Measurements from ENCODE around the gene PATL1.

PATL1 gene

GRCh38 chr11:59680287-59681154 is 11.7 kb upstream of the PATL1 start:
- Histone ChIP-seq H3K4me3 (replicated peaks; ENCODE audit: insufficient read depth, low read length) (no peak overlapping the region), H3K27me3 (ENCODE audit: insufficient read depth, poor library complexity, severe bottlenecking) (no peaks in the 10 kb centered on the region), H3K27ac (replicated peaks) (no peak overlapping the region)
- peak in 1 of 2 experiments; percentile 80 for DNase-seq (ENCODE audit: low read depth in 1 of 2, low spot score in 1 of 2)
- TF ChIP-seq CTCF (IDR thresholded peaks at IDR 0.05; ENCODE audit: insufficient read depth, low read length) (peak; percentile 84), SPI1 (IDR thresholded peaks at IDR 0.05; ENCODE audit: borderline replicate concordance, low read depth) (no peak)

DNA sequence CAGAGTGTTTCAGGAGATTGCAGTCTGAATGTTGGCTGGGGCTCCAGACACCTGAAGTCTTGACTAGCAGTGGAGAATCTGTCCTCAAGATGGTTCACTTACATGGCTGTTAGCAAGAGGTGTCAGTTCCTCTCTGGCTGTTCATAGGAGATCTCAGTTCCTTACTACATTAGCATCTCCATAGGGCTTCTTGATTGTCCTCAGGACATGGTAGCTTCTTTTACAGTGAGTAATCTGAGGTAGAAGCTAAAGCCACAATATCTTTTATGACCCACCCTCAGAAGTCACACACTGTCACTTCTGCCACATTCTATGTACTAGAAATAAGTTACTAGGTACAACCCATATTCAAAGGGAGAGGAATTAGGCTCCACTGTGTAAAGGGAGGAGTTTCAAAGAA is 10.5 kb upstream of the PATL1 start:
- no peak overlapping the region for H3K27ac ChIP-seq (replicated peaks)
- H3K4me3 ChIP-seq (replicated peaks; ENCODE audit: insufficient read depth, low read length) = no peak overlapping the region
- DNase-seq (ENCODE audit: low read depth in 1 of 2, low spot score in 1 of 2) = no peak
- TF ChIP-seq GABPA (IDR thresholded peaks at IDR 0.05; ENCODE audit: low read depth) (no peak), POLR2AphosphoS5 (IDR thresholded peaks at IDR 0.05; ENCODE audit: low read depth) (no peak), SPI1 (IDR thresholded peaks at IDR 0.05; ENCODE audit: borderline replicate concordance, low read depth) (no peak), CTCF (IDR thresholded peaks at IDR 0.05; ENCODE audit: insufficient read depth, low read length) (no peak)
- TF ChIP-seq, protein P1, sequence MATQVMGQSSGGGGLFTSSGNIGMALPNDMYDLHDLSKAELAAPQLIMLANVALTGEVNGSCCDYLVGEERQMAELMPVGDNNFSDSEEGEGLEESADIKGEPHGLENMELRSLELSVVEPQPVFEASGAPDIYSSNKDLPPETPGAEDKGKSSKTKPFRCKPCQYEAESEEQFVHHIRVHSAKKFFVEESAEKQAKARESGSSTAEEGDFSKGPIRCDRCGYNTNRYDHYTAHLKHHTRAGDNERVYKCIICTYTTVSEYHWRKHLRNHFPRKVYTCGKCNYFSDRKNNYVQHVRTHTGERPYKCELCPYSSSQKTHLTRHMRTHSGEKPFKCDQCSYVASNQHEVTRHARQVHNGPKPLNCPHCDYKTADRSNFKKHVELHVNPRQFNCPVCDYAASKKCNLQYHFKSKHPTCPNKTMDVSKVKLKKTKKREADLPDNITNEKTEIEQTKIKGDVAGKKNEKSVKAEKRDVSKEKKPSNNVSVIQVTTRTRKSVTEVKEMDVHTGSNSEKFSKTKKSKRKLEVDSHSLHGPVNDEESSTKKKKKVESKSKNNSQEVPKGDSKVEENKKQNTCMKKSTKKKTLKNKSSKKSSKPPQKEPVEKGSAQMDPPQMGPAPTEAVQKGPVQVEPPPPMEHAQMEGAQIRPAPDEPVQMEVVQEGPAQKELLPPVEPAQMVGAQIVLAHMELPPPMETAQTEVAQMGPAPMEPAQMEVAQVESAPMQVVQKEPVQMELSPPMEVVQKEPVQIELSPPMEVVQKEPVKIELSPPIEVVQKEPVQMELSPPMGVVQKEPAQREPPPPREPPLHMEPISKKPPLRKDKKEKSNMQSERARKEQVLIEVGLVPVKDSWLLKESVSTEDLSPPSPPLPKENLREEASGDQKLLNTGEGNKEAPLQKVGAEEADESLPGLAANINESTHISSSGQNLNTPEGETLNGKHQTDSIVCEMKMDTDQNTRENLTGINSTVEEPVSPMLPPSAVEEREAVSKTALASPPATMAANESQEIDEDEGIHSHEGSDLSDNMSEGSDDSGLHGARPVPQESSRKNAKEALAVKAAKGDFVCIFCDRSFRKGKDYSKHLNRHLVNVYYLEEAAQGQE (IDR thresholded peaks at IDR 0.05; ENCODE audit: insufficient replicate concordance, low read depth) = no peak
- no peaks in the 10 kb centered on the region for H3K27me3 ChIP-seq (ENCODE audit: insufficient read depth, poor library complexity, severe bottlenecking)

DNA sequence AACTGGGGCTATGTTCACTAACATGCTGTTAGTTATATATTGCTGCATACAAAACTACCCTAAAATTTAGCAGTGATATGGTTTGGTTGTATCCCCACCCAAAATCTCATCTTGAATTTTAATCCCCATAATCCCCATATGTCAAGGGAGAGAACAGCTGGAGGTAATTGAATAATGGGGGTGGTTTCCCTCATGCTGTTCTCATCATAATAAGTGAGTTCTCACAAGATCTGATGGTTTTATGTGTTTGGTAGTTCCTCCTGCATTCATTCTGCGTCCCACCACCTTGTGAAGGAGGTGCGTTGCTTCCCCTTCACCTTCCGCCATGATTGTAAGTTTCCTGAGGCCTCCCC is 10.0 kb upstream of the PATL1 start:
- H3K4me3 ChIP-seq (replicated peaks; ENCODE audit: insufficient read depth, low read length) = no peak overlapping the region
- TF ChIP-seq GABPA (IDR thresholded peaks at IDR 0.05; ENCODE audit: low read depth) (no peak), SPI1 (IDR thresholded peaks at IDR 0.05; ENCODE audit: borderline replicate concordance, low read depth) (no peak), CTCF (IDR thresholded peaks at IDR 0.05; ENCODE audit: insufficient read depth, low read length) (no peak)
- no peaks in the 10 kb centered on the region for H3K27me3 ChIP-seq (ENCODE audit: insufficient read depth, poor library complexity, severe bottlenecking)
- no peak for DNase-seq (ENCODE audit: low read depth in 1 of 2, low spot score in 1 of 2)
- H3K27ac ChIP-seq (replicated peaks) = no peak overlapping the region

GRCh38 chr11:59678118-59678812 is 9.4 kb upstream of the PATL1 start:
- H3K27me3 ChIP-seq (ENCODE audit: insufficient read depth, poor library complexity, severe bottlenecking) = no peaks in the 10 kb centered on the region
- no peak for TF ChIP-seq CTCF (IDR thresholded peaks at IDR 0.05; ENCODE audit: insufficient read depth, low read length)
- TF ChIP-seq, protein P1 (IDR thresholded peaks at IDR 0.05; ENCODE audit: insufficient replicate concordance, low read depth) = no peak
- no peak for TF ChIP-seq POLR2AphosphoS5 (IDR thresholded peaks at IDR 0.05; ENCODE audit: low read depth)
- TF ChIP-seq SPI1 (IDR thresholded peaks at IDR 0.05; ENCODE audit: borderline replicate concordance, low read depth) = no peak
- no peak for TF ChIP-seq GABPA (IDR thresholded peaks at IDR 0.05; ENCODE audit: low read depth)
- no peak overlapping the region for H3K4me3 ChIP-seq (replicated peaks; ENCODE audit: insufficient read depth, low read length)
- DNase-seq (ENCODE audit: low read depth in 1 of 2, low spot score in 1 of 2) = no peak
- H3K27ac ChIP-seq (replicated peaks) = no peak overlapping the region

Measured in HL-60 (cell line).